Measurements from ENCODE around the gene MEGF9.
"Not testable (repeated sequence)": the region's sequence is repeated elsewhere in the genome, so short reads cannot be mapped to it uniquely, and the experiment has no call there.

MEGF9 gene

DNA sequence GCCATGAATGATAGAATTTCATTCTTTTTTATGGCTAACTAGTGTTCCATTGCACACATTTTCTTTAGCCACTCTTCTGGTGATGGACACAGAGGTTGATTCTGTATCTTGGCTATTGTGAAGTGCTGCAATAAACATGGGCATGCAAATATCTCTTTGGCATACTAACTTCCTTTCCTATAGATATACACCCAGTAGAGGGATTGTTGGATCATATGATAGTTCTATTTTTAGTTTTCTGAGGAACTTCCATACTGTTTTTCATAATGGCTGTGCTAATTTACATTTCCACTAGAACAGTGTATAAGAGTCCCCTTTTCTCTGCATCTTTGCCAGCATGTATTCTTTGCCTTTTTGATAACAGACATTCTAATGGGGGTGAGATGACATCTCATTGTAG lies 83.9 kb downstream of the MEGF9 start:
- no peak overlapping the region for H3K9ac ChIP-seq
- no peak overlapping the region for H2AFZ ChIP-seq (ENCODE audit: low read depth)
- H3K4me1 ChIP-seq (ENCODE audit: low read depth, poor library complexity, severe bottlenecking), result no peaks in the 10 kb centered on the region
- H4K20me1 ChIP-seq (ENCODE audit: insufficient read depth), result no peaks in the 10 kb centered on the region
- no peaks in the 10 kb centered on the region for H3K27me3 ChIP-seq (ENCODE audit: insufficient read depth, low read depth)
- no peaks in the 10 kb centered on the region for H3K79me2 ChIP-seq (ENCODE audit: insufficient read depth, low read depth)
- H3K4me2 ChIP-seq, result no peak overlapping the region
- H3K4me3 ChIP-seq (IDR thresholded peaks at IDR 0.05; ENCODE audit: insufficient read depth, low read depth, low read length), result no peak overlapping the region
- no peaks in the 10 kb centered on the region for H3K36me3 ChIP-seq (ENCODE audit: insufficient read depth)
- no peak overlapping the region for H3K27ac ChIP-seq
- TF ChIP-seq, protein P1, sequence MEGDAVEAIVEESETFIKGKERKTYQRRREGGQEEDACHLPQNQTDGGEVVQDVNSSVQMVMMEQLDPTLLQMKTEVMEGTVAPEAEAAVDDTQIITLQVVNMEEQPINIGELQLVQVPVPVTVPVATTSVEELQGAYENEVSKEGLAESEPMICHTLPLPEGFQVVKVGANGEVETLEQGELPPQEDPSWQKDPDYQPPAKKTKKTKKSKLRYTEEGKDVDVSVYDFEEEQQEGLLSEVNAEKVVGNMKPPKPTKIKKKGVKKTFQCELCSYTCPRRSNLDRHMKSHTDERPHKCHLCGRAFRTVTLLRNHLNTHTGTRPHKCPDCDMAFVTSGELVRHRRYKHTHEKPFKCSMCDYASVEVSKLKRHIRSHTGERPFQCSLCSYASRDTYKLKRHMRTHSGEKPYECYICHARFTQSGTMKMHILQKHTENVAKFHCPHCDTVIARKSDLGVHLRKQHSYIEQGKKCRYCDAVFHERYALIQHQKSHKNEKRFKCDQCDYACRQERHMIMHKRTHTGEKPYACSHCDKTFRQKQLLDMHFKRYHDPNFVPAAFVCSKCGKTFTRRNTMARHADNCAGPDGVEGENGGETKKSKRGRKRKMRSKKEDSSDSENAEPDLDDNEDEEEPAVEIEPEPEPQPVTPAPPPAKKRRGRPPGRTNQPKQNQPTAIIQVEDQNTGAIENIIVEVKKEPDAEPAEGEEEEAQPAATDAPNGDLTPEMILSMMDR (conservative IDR thresholded peaks at IDR 0.05; ENCODE audit: low read depth, low read length), result no peak

DNA sequence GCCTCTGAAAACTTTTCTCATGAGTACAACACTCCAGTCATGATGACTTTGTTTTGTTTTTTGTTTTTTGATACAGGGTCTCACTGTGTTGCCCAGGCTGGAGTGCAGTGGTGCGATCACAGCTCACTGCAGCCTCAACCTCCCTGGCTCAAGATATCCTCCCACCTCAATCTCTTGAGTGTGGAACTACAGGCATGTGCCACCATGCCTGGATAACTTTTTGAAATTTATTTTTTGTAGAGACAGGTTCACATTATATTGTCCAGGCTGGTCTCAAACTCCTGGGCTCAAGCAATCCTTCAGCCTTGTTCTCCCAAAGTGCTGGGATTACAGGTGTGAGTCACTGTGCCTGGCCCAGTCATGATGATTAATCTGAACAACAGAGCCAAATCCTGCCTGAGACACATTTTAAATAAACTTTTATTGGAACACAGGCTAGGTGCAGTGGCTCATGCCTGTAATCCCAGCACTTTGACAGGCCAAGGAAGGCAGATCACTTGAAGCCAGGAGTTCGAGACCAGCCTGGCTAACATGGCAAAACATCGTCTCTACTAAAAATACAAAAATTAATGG lies 85.3 kb downstream of the MEGF9 start:
- not testable (repeated sequence) for H3K4me2 ChIP-seq; H3K36me3 ChIP-seq (ENCODE audit: insufficient read depth); H3K27ac ChIP-seq; H3K4me1 ChIP-seq (ENCODE audit: low read depth, poor library complexity, severe bottlenecking); H4K20me1 ChIP-seq (ENCODE audit: insufficient read depth); H3K4me3 ChIP-seq (IDR thresholded peaks at IDR 0.05; ENCODE audit: insufficient read depth, low read depth, low read length); H2AFZ ChIP-seq (ENCODE audit: low read depth); H3K27me3 ChIP-seq (ENCODE audit: insufficient read depth, low read depth); H3K9ac ChIP-seq; H3K79me2 ChIP-seq (ENCODE audit: insufficient read depth, low read depth)

DNA sequence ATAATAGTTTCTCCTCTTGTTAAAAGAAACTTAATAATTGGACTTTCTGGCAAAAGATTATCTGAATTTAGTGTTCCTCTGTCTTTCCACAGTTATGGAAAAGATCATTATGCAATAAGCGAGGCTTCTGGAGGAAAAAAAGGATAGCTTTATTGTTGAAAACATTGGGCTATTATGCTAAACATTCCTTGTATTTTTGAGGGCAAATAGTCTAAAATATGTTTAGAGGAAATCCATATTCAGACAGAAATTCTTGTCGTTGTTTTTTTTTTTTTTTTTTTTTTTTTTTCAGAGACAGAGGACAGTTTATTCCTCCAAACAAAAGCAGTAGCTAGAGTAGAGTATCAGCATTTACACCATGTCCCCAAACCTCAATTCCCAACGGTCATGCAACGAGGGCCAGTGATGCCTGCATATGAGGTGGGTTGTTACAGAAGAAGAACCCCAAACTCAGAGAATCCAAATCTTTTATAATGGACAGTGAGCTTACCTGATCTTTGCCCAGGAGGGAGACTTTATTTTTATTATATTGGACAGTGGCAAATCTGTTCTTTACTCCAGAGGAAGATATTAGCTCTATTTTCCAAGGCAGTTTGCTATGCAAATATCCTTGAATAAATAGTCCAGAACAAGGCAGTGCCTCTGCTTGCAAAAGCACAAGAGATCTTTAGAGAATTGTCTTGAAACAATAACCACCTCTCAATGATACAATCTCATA lies 85.9 kb downstream of the MEGF9 start:
- TF ChIP-seq, protein P1 (conservative IDR thresholded peaks at IDR 0.05; ENCODE audit: low read depth, low read length), result no peak
- no peak overlapping the region for H3K27ac ChIP-seq
- no peaks in the 10 kb centered on the region for H3K79me2 ChIP-seq (ENCODE audit: insufficient read depth, low read depth)
- no peaks in the 10 kb centered on the region for H4K20me1 ChIP-seq (ENCODE audit: insufficient read depth)
- no peak overlapping the region for H3K4me2 ChIP-seq
- no peaks in the 10 kb centered on the region for H3K27me3 ChIP-seq (ENCODE audit: insufficient read depth, low read depth)
- no peaks in the 10 kb centered on the region for H3K36me3 ChIP-seq (ENCODE audit: insufficient read depth)
- no peak overlapping the region for H3K4me3 ChIP-seq (IDR thresholded peaks at IDR 0.05; ENCODE audit: insufficient read depth, low read depth, low read length)
- no peak overlapping the region for H3K9ac ChIP-seq
- no peaks in the 10 kb centered on the region for H3K4me1 ChIP-seq (ENCODE audit: low read depth, poor library complexity, severe bottlenecking)
- no peak overlapping the region for H2AFZ ChIP-seq (ENCODE audit: low read depth)

DNA sequence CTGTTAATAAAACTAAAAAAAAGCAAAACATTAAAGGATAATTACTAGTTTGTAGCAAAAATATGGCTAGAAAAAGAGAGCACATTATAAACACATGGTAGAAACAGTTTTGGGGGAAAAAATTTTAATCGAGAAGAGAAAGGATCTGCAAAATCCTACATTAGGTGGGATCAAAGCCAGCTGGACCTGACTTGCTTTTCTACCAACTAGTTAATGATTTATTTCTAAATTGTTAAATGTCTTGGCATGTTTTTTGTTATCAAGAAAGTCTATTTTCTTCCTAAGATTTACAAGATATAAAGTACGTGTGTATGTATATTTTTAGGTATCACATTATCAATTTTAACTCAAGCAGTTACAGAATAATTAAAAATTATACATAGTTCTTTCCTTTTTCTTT lies 87.2 kb downstream of the MEGF9 start:
- Histone ChIP-seq H3K4me1 (ENCODE audit: low read depth, poor library complexity, severe bottlenecking) (peaks cover 4% of the 10 kb centered on the region), H3K36me3 (ENCODE audit: insufficient read depth) (no peaks in the 10 kb centered on the region), H3K4me3 (IDR thresholded peaks at IDR 0.05; ENCODE audit: insufficient read depth, low read depth, low read length) (no peak overlapping the region), H3K27ac (no peak overlapping the region), H3K9ac (no peak overlapping the region), H3K27me3 (ENCODE audit: insufficient read depth, low read depth) (no peaks in the 10 kb centered on the region), H3K4me2 (no peak overlapping the region), H3K79me2 (ENCODE audit: insufficient read depth, low read depth) (no peaks in the 10 kb centered on the region), H2AFZ (ENCODE audit: low read depth) (no peak overlapping the region), H4K20me1 (ENCODE audit: insufficient read depth) (no peaks in the 10 kb centered on the region)
- TF ChIP-seq, protein P1 (conservative IDR thresholded peaks at IDR 0.05; ENCODE audit: low read depth, low read length), result no peak

DNA sequence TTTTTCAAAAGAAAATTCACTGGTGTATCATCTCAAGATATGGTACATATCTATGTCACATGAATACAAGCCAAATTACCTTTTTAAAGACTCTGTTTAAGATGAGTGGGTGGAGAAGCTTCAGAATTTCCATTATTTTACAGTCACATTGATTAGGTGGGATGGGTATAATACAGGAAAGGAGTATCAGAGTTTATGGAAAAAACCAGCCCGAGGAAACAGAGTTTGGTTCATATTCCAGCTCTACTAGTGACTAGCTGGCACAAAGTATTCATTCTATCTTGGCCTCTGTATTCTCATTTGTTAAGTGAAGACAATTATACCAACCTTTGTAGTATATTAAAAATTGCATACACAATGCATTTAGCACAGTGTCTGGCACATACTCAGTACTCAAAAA lies 87.8 kb downstream of the MEGF9 start:
- H3K36me3 ChIP-seq (ENCODE audit: insufficient read depth), result no peaks in the 10 kb centered on the region
- no peak overlapping the region for H3K4me3 ChIP-seq (IDR thresholded peaks at IDR 0.05; ENCODE audit: insufficient read depth, low read depth, low read length)
- no peak overlapping the region for H3K9ac ChIP-seq
- no peak overlapping the region for H3K27ac ChIP-seq
- no peaks in the 10 kb centered on the region for H3K79me2 ChIP-seq (ENCODE audit: insufficient read depth, low read depth)
- H2AFZ ChIP-seq (ENCODE audit: low read depth), result no peak overlapping the region
- H4K20me1 ChIP-seq (ENCODE audit: insufficient read depth), result no peaks in the 10 kb centered on the region
- H3K4me1 ChIP-seq (ENCODE audit: low read depth, poor library complexity, severe bottlenecking), result peaks cover 9% of the 10 kb centered on the region
- no peak overlapping the region for H3K4me2 ChIP-seq
- TF ChIP-seq, protein P1 (conservative IDR thresholded peaks at IDR 0.05; ENCODE audit: low read depth, low read length), result no peak
- H3K27me3 ChIP-seq (ENCODE audit: insufficient read depth, low read depth), result no peaks in the 10 kb centered on the region
